B cell (primary cell): ENCODE results near the gene RPL22. TPM values are rescaled to one million over a fixed set of nuclear protein-coding genes. Genes with fewer than 3 reads are reported as not detected.

Experiments
- ATAC-seq: fragments of 200-7000 bp; cut with Tn5 transposase; one replicate; pipeline ENCODE4 v1.10.0; 2021; ENCODE audit warnings: low read depth, mild to moderate bottlenecking, moderate number of reproducible peaks, moderate library complexity
- CTCF ChIA-PET: fragments of 350-600 bp; sonication (Branson Sonifier 250); formaldehyde crosslinking; loops from one replicate; lab custom pipeline; 2021; ENCODE audit warnings: antibody characterized with exemption, inconsistent platforms; lab: Charles Lee
- POLR2A ChIA-PET: fragments of 350-600 bp; sonication (Branson Sonifier 250); formaldehyde crosslinking; loops from one replicate; lab custom pipeline; 2021; ENCODE audit warnings: antibody characterized with exemption; lab: Charles Lee
- DNase-seq: peaks from one replicate; pipeline ENCODE4 v3.0.0; 2013
- H2AFZ ChIP-seq: 2 replicates; pipeline ENCODE4 v1.6.1; 2012; ENCODE audit warnings: mild to moderate bottlenecking, low read depth, low read length; ENCODE audit not compliant: insufficient read depth, poor library complexity, severe bottlenecking
- H3K27ac ChIP-seq, 2 donors: 1 replicate in 1 of 2; 2 replicates in 1 of 2; pipeline ENCODE4 v1.5.1; 2012 to 2013; ENCODE audit warnings: low read length in 2 of 2, mild to moderate bottlenecking in 2 of 2, moderate library complexity in 1 of 2
- H3K27me3 ChIP-seq, 4 experiments: fragments of 200-600 bp in 1 of 4; sonication (generic) in 1 of 4; replicated peaks in 1 of 4; 1 replicate in 2 of 4; 2 replicates in 2 of 4; pipeline versions ENCODE4 v1.6.1 to v1.7.0; 2013 to 2016; ENCODE audit warnings: low read length in 3 of 4, mild to moderate bottlenecking in 2 of 4, mixed read lengths in 1 of 4, moderate library complexity in 1 of 4; ENCODE audit not compliant: insufficient read depth in 4 of 4, control insufficient read depth in 3 of 4; ENCODE audit errors: control extremely low read depth in 1 of 4
- H3K36me3 ChIP-seq, 2 experiments: replicated peaks in 1 of 2; 1 replicate in 1 of 2; 2 replicates in 1 of 2; pipeline versions ENCODE4 v1.6.1 to v1.7.1; 2013; ENCODE audit warnings: low read length in 1 of 2; ENCODE audit not compliant: insufficient read depth in 2 of 2, control insufficient read depth in 1 of 2; ENCODE audit errors: control extremely low read depth in 1 of 2, extremely low read depth in 1 of 2
- H3K4me1 ChIP-seq, 2 donors: fragments of 200-600 bp in 1 of 2; sonication (generic) in 1 of 2; 1 replicate in 1 of 2; 2 replicates in 1 of 2; pipeline versions ENCODE4 v1.5.1 to v1.6.1; 2013 to 2017; ENCODE audit warnings: low read length in 2 of 2; ENCODE audit not compliant: control insufficient read depth in 2 of 2, insufficient read depth in 2 of 2
- H3K4me2 ChIP-seq: replicated peaks from 2 replicates; pipeline ENCODE3; 2012; ENCODE audit warnings: mild to moderate bottlenecking, low read depth, low read length; ENCODE audit not compliant: poor library complexity, severe bottlenecking
- H3K4me3 ChIP-seq, 5 experiments: fragments of 200-600 bp in 1 of 5; sonication (generic) in 1 of 5; 1 replicate in 3 of 5; 2 replicates in 2 of 5; pipeline versions ENCODE4 v1.5.1 to v1.7.0; 2011 to 2016; ENCODE audit warnings: low read length in 4 of 5, mild to moderate bottlenecking in 4 of 5, low read depth in 2 of 5, control low read depth in 1 of 5, moderate library complexity in 1 of 5; ENCODE audit not compliant: insufficient read depth in 1 of 5; ENCODE audit errors: control extremely low read depth in 1 of 5, extremely low read depth in 1 of 5
- H3K79me2 ChIP-seq: fragments of 200-600 bp; sonication (generic); one replicate; pipeline ENCODE4 v1.6.0; 2016; ENCODE audit warnings: low read length; ENCODE audit not compliant: control insufficient read depth, insufficient read depth
- H3K9ac ChIP-seq: fragments of 200-600 bp; sonication (generic); 2 replicates; pipeline ENCODE4 v1.6.1; 2017; ENCODE audit warnings: mild to moderate bottlenecking, low read length, moderate library complexity
- H3K9me3 ChIP-seq, 3 donors: one replicate each; pipeline versions ENCODE4 v1.6.1 to v1.7.1; 2013; ENCODE audit warnings: low read length in 2 of 3; ENCODE audit not compliant: control insufficient read depth in 2 of 3, insufficient read depth in 1 of 3; ENCODE audit errors: control extremely low read depth in 1 of 3
- H4K20me1 ChIP-seq: 2 replicates; pipeline ENCODE4 v1.6.0; 2012; ENCODE audit warnings: mild to moderate bottlenecking, low read length; ENCODE audit not compliant: insufficient read depth, control insufficient read depth, poor library complexity, severe bottlenecking
- H3K27ac Mint-ChIP-seq: one replicate; pipeline ENCODE4 v1.8.0; 2021; ENCODE audit warnings: mixed read lengths
- H3K27me3 Mint-ChIP-seq: one replicate; pipeline ENCODE4 v1.8.0; 2021; ENCODE audit warnings: mixed read lengths
- H3K4me1 Mint-ChIP-seq: one replicate; pipeline ENCODE4 v1.8.0; 2021; ENCODE audit warnings: mixed read lengths
- H3K4me3 Mint-ChIP-seq: one replicate; pipeline ENCODE4 v1.8.0; 2021; ENCODE audit warnings: mixed read lengths
- H3K9me3 Mint-ChIP-seq: one replicate; pipeline ENCODE4 v1.8.0; 2022; ENCODE audit warnings: mixed read lengths; ENCODE audit not compliant: insufficient read depth
- CTCF ChIP-seq: fragments of 200-600 bp; IDR thresholded peaks from one replicate; pipeline ENCODE4 v1.8.0; 2022; ENCODE audit warnings: antibody characterized with exemption, mild to moderate bottlenecking
- EZH2 ChIP-seq: IDR thresholded peaks from 2 replicates; pipeline ENCODE4 v1.6.1; 2012; ENCODE audit warnings: borderline replicate concordance, low read depth, mild to moderate bottlenecking, moderate library complexity, low read length; ENCODE audit not compliant: insufficient read depth, poor library complexity, severe bottlenecking
- WGBS: methylation state at CpG from one replicate; pipeline ENCODE4 v1.1.5; 2013; ENCODE audit warnings: missing lambda C conversion rate; ENCODE audit not compliant: insufficient coverage; 5-methylcytosine and 5-hydroxymethylcytosine counted together
- intact Hi-C: fragments of 100-400 bp; cut with micrococcal nuclease; formaldehyde crosslinking; loops from one replicate; pipeline ENCODE4 v1.10.0; 2022
- polyA plus RNA-seq: library from polyadenylated mRNA; depleted of rRNA; stranded (reverse); fragments of >200 nt; gene quantifications from 2 replicates; pipeline ENCODE4 v1.2.3, GENCODE V29; 2012
- total RNA-seq, 2 donors: library from RNA; stranded (reverse); fragments of 120-200 nt in 1 of 2; gene quantifications; 1 replicate in 1 of 2; 2 replicates in 1 of 2; pipeline versions ENCODE4 v1.2.3 to v1.2.4, GENCODE V29; 2013 to 2022

The RPL22 gene
- total and polyA plus RNA-seq, 2 donors (not counting 1 experiment from before 2014, with no cell fraction given), result 70.9 to 471 TPM

- 47% methylated on average over 13 of the region's 17 CpGs for WGBS
- CTCF ChIA-PET, result interaction anchor here (0.6 to 1.4 kb wide), 4 partner anchors 8 to 201 kb away, joined by 3 read pairs; no protein-coding TSS in a partner anchor
- H3K4me1 ChIP-seq, result peaks cover 17% of the 10 kb centered on the region in 2 donors
- no peak for ATAC-seq
- H3K9ac ChIP-seq, result no peak overlapping the region
- intact Hi-C loops, result loop anchor here (5.0 kb wide), 1 partner anchor 462 kb away; the partner anchor contains the start of gene DNAJC11
- H3K4me1 Mint-ChIP-seq, result peaks cover 9% of the 10 kb centered on the region
- peaks cover 0 to 21% (median 0%) of the 10 kb centered on the region in 3 donors for H3K9me3 ChIP-seq
- H4K20me1 ChIP-seq, result no peaks in the 10 kb centered on the region
- H3K4me3 Mint-ChIP-seq, result no peak overlapping the region
- POLR2A ChIA-PET, result no interaction called here
- no peak overlapping the region for H3K4me2 ChIP-seq
- TF ChIP-seq CTCF (no peak), EZH2 (no peak)
- peaks cover 2% of the 10 kb centered on the region for H3K79me2 ChIP-seq
- H3K4me3 ChIP-seq, result no peak overlapping the region
- no peak overlapping the region for H3K27ac ChIP-seq
- H3K27me3 Mint-ChIP-seq, result peaks cover 31% of the 10 kb centered on the region
- H3K27me3 ChIP-seq, result peaks cover 0 to 56% (median 36%) of the 10 kb centered on the region in 4 experiments
- no peak overlapping the region for H2AFZ ChIP-seq
- no peaks in the 10 kb centered on the region for H3K36me3 ChIP-seq
- no peaks in the 10 kb centered on the region for H3K9me3 Mint-ChIP-seq
- H3K27ac Mint-ChIP-seq, result no peak overlapping the region
- DNase-seq, result no peak
Observed at GRCh38 chr1:6239950-6240768, 40.8 kb upstream of the RPL22 start.
